ENCODE measurements around the gene GJB5.

DNA sequence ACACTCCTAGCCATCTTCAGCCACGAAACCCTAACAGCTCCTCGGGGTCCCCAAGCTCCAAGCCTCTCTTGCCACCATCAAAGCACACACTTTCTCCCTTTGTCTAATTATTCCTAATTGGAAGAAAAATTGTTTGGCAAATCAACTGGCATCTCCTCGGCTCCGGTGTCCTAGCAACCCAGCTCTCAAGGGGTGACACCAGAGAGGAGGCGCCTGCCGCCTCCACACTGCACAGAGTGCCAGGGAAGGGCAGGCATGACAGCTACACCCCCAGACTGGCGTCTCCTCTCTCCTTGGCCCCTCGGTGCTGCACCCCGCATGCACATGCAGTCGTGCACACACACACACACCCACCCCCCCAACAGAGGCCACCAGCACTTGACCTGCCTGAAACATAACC is 18.2 kb upstream of the GJB5 start:
- TF ChIP-seq, protein P1, sequence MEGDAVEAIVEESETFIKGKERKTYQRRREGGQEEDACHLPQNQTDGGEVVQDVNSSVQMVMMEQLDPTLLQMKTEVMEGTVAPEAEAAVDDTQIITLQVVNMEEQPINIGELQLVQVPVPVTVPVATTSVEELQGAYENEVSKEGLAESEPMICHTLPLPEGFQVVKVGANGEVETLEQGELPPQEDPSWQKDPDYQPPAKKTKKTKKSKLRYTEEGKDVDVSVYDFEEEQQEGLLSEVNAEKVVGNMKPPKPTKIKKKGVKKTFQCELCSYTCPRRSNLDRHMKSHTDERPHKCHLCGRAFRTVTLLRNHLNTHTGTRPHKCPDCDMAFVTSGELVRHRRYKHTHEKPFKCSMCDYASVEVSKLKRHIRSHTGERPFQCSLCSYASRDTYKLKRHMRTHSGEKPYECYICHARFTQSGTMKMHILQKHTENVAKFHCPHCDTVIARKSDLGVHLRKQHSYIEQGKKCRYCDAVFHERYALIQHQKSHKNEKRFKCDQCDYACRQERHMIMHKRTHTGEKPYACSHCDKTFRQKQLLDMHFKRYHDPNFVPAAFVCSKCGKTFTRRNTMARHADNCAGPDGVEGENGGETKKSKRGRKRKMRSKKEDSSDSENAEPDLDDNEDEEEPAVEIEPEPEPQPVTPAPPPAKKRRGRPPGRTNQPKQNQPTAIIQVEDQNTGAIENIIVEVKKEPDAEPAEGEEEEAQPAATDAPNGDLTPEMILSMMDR (IDR thresholded peaks at IDR 0.05): no peak
- TF ChIP-seq POLR2AphosphoS5 (IDR thresholded peaks at IDR 0.05) (no peak), POLR2A (IDR thresholded peaks at IDR 0.05) (no peak), EP300 (IDR thresholded peaks at IDR 0.05) (no peak)

All from sigmoid colon (tissue), 4 donors.